ENCODE data around the gene OR51B2.
"Not testable (repeated sequence)": the region's sequence is repeated elsewhere in the genome, so short reads cannot be mapped to it uniquely, and the experiment has no call there.

Gene OR51B2

DNA sequence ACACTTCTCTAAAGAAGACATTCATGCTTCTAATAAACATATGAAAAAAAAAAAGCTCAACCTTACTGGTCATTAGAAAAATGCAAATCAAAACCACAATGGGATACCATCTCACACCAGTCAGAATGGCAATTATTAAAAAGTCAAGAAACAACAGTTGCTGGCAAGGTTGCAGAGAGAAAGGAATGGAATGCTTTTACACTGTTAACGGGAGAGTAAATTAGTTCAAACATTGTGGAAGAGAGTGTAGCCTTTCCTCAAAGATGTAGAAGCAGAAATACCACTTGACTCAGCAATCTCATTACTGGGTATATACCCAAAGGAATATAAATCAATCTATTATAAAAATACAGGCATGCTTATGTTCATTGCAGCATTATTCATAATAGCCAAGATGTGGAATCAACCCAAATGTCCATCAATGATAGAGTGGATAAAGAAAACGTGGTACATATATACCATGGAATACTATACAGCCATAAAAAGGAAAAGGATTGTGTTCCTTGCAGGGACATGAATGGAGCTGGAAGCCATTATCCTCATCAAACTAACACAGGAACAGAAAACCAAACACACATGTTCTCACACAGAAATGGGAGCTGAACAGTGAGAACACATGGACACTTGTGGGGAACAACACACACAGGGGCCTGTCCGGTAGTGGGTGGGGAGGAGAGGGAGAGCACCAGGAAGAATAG, 10.6 kb downstream of the OR51B2 start:
- not testable (repeated sequence) for DNase-seq (ENCODE audit: low read depth)

DNA sequence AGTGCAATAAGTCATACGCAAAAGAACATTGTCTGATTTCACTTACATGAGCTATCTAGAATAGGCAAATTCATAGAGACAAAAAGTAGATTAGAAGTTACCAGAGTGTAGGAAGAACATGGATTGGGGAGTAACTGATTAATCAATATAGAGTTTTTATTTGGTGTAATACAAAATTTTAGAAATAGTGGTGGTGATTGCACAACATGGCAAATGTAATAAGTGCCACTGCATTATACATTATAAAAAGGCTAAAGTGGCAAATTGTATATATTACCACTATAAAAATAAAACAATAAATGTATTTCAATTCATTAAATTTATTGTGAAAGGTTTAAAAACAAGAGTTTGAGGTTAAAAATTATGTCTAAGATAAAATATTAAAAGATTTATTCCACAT, 13.7 kb downstream of the OR51B2 start:
- no peak for DNase-seq (ENCODE audit: low read depth)

DNA sequence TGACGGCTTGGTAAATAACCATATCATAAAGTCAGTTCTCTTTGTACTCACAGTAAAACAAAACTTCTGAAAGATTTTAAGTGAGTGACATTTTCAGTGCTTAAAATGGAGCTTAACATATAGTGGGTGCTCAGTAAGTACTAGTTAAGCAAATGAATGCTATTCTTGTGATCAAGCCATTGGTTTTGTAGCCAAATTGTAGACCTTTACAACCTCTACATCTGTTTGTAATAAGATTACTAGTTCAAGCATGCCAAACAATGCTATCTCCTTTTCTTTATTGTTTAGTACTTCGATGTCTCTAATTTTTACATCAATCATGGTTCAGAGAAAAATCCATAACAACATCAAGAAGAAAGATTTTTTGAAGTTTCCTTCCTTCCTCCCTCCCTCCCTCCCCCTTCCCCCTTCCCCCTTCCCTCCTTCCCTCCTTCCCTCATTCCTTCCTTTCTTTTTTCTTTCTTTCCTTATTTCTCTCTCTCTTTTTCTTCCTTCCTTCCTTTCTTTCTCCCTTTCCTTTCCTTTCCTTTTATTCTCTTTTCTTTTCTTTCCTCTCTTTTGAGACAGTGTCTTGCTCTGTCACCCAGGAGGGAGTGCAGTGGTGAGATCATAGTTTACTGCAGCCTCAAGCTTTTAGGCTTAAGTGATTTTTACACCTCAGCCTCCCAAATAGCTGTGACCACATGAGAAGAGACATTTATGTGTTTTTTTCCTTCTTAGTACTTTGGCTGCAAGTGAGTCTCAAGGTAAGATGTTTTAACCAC, 16.7 kb downstream of the OR51B2 start:
- DNase-seq (ENCODE audit: low read depth) = no peak

DNA sequence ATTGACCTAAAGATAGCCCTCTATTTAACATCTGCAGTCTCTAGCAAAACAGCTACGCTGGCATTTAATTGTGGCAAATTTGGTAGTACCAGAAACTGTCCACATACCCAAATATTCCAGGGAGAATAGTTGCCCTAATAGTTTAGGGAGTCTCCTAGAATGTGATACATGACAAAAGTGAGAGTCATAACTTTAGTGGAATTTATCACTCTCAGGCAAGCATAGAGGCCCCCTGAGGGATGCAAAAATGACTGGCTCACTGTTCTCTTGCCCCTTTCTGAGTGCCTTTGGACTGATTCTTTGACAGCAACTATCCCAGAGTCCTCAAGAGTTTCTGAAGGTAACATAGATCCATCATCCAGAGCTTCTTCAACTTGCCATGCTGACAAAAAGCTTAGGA, 20.1 kb downstream of the OR51B2 start:
- no peak for DNase-seq (ENCODE audit: low read depth)

DNA sequence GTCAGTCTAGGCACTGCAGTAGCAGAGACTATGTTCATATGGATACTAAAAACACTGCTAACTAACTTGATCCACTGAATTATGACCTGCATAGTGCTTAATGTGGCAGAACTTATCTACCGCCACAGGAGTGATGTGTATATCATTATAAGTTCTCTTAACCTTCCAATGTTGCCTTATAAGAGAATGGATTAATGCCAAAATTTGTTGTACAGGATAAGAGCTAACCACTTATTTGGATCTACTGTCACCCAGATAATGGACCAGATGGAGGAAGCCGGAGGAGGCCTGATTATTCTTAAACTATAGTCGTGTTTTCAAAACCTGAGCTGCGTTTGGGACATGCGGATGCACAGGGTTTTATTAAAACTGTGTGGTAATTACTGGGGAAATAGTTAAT, 20.5 kb downstream of the OR51B2 start:
- DNase-seq (ENCODE audit: low read depth) = no peak

DNA sequence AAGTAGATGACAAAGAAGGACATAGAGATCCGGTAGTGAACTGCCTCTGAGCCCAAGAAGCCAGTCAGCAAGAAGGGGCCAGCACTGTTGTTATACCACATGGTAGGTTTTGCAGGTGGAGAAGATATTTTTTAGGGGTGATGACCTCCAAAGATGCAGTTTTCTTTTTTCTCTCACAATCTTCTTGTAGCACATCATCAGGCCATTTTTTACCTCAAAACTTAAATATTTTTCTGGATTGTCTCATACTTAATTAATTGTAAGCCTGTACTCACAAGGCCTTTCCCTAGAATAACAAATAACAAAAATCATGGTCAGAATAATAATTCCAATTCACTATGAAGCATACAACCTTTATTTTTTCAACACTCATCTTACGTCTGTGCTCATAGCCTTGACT, 22.3 kb downstream of the OR51B2 start, which contains the start of gene OR51B4:
Gene OR51B4 (minus strand): TSS at position 101 of the 400 bp plus-strand sequence. CDS start 0 bp downstream, at position 101.
- no peak for DNase-seq (ENCODE audit: low read depth)

DNA sequence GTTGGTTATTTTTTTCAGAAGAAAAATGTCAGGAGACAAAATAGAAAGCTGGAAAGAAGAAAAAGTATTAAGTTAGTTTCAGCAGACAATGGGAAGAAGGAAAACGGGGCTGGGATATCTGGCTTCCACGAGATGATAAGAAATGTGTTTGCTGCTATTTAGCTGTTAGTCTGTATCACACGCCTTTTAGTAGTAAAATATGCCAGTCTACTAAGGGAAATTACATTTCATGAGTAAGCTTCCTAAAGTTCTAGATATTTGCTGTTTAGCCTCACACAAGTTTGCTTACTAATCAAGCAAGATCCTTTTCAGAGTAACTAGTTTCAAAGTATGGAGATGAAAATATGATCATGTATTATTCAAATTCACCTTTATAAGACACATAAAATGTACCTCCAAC, 23.8 kb downstream of the OR51B2 start:
- no peak for DNase-seq (ENCODE audit: low read depth)

DNA sequence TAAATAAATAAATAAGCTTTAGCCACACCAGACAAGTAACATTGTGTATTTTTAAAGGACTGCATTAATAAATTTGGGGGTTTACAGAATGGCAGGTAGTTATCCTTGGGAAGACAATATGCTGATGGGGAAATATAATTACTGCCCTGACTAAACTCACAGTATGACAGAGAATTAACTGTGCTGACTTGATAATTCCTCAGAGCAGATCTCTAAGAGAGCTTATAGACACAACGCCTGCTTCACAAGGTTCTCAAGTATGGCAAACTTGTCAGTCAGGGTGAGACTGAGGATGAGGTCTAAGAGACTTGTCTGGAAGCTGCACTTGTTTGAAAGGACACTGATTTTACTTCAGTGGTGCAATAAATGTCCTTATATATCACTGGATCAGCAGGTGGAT, 25.6 kb downstream of the OR51B2 start:
- DNase-seq (ENCODE audit: low read depth) = no peak

DNA sequence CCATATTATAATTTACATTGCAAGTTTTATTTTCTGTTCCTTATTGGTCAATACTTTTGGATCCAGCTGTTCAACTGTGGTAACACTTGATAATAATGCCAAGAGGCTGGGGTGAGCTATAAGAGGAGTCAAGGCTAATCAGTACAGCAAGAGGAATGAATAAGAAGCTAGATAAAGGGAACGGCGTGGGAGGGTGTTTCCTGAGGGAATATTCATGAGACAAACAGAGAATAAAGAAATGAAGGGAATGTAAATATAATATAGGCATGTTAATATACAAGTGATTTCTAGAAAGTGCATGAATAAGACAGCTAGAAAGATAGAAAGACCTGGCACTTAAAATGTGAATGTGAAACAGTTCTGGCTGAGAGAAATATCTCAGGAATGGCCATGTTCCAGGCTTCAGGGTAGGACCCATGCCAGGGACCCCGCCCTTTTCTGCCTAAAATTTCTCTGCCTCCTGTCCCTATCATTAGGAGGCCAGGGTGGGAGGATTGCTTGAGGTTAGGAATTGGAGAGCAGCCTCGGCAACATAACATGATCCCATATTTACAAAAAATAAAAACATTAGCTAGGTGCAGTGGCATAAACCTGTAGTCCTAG, 26.3 kb downstream of the OR51B2 start:
- DNase-seq (ENCODE audit: low read depth) = no peak

DNA sequence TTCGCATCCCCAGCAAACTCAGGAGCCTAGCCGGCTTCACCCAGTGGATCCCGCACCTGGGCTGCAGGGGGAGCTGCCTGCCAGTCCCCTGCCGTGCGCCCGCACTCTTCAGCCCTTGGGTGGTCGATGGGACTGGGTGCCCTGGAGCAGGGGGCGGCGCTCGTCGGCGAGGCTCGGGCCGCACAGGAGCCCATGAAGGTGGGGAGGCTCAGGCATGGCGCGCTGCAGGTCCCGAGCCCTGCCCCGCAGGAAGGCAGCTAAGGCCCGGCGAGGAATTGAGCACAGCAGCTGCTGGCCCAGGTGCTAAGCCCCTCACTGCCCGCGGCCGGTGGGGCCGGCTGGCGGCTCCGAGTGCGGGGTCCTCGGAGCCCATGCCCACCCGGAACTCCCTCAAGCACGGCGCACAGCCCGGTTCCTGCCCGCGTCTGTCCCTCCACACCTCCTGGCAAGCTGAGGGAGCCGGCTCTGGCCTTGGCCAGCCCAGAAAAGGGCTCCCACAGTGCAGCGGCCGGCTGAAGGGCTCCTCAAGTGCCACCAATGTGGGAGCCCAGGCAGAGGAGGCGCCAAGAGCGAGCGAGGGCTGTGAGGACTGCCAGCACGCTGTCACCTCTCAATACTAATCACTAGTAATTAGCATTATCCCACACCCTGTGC, 29.6 kb downstream of the OR51B2 start:
- DNase-seq (ENCODE audit: low read depth) = not testable (repeated sequence)

DNA sequence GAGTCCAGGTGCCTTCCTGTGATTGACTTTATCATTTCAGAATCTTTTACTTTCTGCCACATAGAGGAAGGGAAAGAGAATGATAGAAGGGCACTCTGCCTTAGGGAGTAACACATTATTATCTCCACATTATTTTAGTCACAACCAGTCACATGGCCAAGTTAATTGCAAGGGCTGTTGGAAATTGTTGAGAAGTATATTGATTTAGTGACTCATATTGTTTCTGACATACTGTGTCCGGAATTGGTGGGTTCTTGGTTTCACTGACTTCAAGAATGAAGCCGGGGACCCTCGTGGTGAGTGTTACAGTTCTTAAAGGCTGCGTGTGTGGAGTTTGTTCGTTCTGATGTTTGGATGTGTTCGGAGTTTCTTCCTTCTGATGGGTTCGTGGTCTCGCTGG, 31.1 kb downstream of the OR51B2 start:
- DNase-seq (ENCODE audit: low read depth) = no peak

DNA sequence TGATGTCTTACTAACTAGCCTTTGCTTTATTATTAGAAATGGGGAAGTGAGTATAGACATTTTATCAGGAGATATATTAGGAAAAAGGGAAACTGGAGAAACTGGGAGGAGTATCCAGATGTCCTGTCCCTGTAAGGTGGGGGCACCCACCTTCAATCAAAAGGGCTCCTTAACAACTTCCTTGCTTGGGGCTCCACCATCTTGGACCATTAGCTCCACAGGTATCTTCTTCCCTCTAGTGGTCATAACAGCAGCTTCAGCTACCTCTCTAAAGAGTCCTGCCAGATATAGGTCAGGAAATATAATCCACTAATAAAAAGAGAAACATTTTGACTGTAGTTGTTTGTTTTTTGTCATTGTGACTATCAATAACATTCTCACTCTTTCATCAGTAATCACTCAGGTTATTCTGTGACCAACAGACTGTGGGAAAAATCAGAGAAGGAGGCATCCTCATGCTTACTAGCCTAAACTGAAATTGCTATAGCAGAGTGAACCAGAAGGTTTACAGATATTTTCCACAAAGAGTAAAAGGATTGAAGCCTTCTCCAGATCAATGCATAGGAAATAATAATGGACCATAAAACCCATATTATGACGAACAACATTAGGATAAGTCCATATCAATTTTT, 32.8 kb downstream of the OR51B2 start:
- no peak for DNase-seq (ENCODE audit: low read depth)

DNA sequence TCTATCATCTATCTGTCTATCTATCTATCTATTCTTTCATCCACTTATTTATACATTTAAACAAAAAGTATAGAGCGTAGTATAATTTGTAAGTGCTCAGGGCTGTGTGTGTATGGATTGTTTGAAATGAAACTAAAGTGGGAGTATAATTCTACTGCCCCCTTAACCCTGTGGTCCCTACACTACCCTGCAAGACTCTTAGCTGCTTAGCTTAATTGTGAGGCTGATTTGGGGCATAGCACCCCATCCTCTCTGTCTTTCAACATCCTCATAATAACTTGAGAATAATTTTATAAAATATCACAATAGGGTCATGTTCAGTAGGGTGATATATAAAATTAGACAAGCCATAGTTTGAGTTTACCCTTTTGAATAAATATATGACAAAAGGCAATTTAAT, 34.0 kb downstream of the OR51B2 start:
- DNase-seq (ENCODE audit: low read depth) = no peak

DNA sequence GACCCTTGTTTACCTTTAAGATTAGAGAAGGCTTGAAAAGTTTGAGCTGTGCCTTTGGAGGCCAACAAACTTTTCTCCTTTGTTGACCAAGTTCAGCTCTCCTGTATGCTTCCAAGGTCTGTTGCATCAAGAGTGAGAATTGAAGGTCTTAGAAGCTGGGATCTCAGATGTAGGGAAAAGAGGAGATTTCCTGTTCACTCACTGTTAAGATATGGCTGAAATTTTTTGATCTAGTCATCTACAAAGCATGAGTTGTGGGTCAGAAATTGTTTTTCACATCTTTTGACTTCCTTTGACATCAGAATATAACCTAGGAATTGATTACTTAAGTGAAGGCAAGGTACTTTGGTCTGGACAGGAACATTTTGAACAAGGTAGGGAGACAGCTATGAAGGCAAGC, 34.4 kb downstream of the OR51B2 start:
- DNase-seq (ENCODE audit: low read depth) = no peak

DNA sequence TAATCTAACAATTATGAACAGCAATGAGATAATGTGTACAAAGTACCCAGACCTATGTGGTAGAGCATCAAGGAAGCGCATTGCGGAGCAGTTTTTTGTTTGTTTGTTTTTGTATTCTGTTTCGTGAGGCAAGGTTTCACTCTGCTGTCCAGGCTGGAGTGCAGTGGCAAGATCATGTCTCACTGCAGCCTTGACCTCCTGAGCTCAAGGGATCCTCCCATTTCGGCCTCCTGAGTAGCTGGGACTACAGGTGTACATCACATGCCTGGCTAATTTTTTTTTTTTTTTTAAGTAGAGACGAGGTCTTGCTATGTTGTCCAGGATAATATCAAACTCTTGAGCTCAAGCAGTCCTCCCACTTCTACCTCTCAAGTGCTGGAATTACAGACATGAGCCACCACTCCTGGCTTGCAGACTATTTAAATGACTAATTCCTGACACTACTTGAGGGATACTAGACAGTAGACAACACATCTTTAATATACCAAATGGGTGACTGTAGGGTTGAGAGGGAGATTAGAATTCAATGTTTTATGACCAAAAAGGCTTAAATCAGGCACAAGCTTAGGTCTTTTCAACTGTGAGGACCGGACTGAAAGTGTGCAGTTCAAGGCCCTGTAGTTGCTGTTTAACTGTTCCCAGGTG, 35.1 kb downstream of the OR51B2 start:
- no peak for DNase-seq (ENCODE audit: low read depth)

DNA sequence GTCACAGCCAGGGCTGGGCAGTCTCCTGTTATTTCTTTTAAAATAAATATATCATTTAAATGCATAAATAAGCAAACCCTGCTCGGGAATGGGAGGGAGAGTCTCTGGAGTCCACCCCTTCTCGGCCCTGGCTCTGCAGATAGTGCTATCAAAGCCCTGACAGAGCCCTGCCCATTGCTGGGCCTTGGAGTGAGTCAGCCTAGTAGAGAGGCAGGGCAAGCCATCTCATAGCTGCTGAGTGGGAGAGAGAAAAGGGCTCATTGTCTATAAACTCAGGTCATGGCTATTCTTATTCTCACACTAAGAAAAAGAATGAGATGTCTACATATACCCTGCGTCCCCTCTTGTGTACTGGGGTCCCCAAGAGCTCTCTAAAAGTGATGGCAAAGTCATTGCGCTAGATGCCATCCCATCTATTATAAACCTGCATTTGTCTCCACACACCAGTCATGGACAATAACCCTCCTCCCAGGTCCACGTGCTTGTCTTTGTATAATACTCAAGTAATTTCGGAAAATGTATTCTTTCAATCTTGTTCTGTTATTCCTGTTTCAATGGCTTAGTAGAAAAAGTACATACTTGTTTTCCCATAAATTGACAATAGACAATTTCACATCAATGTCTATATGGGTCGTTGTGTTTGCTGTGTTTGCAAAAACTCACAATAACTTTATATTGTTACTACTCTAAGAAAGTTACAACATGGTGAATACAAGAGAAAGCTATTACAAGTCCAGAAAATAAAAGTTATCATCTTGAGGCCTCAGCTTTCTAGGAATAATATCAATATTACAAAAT, 35.8 kb downstream of the OR51B2 start:
- DNase-seq (ENCODE audit: low read depth) = no peak

DNA sequence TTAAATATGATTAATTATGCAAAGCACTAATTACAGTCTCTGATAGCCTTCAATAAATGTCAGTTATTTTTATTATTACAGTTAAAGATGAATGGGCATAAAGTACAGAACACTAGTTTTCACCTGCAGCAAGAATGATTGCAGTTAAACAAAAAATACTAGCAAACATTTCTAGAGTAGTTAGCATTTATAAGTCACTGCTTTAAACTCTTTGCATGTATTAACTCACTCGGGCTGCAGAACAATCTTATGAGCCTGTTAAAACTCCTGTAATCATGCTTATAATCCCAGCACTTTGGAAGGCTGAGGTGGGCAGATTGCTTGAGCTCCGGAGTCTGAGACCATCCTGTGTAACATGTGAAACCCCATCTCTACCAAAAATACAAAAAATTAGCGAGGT, 37.2 kb downstream of the OR51B2 start:
- DNase-seq (ENCODE audit: low read depth) = no peak

DNA sequence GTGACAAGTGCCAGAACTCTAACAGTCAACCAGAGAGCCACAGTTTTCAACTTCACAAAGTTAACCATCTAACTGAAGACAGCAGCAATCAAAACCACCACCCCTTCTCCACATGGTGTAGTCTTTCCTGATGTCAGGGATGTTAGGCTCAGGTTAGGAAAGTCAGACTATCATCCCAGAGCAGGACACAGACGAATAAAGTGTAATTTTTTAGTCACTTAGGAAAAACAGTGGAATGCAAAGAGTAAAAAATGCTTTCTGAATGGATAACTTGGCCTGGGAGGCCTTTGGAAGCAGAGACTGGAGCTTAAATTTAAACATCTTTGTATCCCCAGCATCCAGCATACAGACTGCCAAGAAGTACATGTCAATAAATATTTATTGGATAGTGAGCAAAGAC, 37.7 kb downstream of the OR51B2 start:
- no peak for DNase-seq (ENCODE audit: low read depth)

DNA sequence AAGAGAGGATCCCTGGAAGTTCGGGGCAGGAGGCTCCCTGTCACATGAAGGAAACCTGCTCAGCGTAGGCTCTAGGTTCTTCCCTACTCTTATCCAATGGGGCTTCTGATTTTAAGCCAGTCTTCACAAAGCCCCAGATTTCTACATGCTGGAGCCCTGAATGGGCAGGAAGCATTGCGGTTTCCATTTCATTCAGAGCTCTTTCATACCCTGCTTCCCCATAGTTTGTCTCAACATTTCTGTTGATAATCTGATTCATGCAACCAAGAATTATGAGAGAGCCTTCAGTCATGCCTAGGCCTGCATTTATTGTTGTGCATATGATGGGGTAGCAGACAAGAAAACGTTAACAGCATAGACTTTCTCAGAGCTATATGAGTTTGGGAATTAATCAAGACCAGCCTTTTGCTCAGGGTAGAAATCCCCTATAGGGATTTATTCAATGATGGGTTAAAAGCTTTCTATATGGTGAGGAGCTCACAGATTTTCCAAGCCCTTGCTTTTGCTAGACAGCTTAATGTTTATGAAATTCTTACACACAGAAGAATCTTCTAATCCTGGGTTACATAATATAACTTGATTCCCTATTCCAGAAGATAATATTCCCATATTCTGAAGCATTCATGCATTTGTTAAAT, 38.3 kb downstream of the OR51B2 start:
- no peak for DNase-seq (ENCODE audit: low read depth)

DNA sequence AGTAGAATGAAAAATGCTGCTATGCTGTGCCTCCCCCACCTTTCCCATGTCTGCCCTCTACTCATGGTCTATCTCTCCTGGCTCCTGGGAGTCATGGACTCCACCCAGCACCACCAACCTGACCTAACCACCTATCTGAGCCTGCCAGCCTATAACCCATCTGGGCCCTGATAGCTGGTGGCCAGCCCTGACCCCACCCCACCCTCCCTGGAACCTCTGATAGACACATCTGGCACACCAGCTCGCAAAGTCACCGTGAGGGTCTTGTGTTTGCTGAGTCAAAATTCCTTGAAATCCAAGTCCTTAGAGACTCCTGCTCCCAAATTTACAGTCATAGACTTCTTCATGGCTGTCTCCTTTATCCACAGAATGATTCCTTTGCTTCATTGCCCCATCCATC, 39.5 kb downstream of the OR51B2 start:
- no peak for DNase-seq (ENCODE audit: low read depth)
